ENCODE results near the gene CDT1.

GRCh38 chr16:88781140-88782077 is 22.2 kb upstream of the CDT1 start:
- TF ChIP-seq YY1 (IDR thresholded peaks at IDR 0.05; ENCODE audit: insufficient read depth, insufficient read length) (no peak), SUZ12 (IDR thresholded peaks at IDR 0.05; ENCODE audit: extremely low read depth, insufficient read depth, insufficient read length) (no peak), ZNF274 (IDR thresholded peaks at IDR 0.05; ENCODE audit: low read depth, low read length) (no peak)

All from NT2/D1 (cell line).